ENCODE data around the gene TMEM45A.

DNA sequence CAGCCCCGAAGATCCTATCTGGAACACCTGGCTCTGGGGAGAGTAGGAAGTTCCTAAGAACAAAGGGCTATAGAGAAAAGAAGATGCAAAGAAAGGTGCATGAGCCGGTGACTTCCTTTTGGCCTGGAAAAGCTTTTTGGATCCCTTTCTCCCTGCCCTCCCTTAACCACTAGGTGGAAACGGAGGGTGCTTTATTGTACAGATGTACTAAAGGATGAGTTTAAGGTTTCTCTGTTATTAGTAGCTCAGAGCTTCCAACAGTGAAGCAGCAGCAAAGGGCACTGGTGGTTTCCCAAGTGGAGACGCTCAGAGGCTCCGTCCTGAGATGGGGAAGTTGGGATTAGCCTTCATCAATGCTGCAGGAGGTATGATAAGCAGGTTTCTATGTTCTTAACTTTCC is 111.0 kb downstream of the TMEM45A start:
- TF ChIP-seq POLR2A (IDR thresholded peaks at IDR 0.05): no peak
- TF ChIP-seq, protein P1, sequence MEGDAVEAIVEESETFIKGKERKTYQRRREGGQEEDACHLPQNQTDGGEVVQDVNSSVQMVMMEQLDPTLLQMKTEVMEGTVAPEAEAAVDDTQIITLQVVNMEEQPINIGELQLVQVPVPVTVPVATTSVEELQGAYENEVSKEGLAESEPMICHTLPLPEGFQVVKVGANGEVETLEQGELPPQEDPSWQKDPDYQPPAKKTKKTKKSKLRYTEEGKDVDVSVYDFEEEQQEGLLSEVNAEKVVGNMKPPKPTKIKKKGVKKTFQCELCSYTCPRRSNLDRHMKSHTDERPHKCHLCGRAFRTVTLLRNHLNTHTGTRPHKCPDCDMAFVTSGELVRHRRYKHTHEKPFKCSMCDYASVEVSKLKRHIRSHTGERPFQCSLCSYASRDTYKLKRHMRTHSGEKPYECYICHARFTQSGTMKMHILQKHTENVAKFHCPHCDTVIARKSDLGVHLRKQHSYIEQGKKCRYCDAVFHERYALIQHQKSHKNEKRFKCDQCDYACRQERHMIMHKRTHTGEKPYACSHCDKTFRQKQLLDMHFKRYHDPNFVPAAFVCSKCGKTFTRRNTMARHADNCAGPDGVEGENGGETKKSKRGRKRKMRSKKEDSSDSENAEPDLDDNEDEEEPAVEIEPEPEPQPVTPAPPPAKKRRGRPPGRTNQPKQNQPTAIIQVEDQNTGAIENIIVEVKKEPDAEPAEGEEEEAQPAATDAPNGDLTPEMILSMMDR (IDR thresholded peaks at IDR 0.05): peak in 1 of 5 experiments; percentile 20

All from tibial nerve (tissue), 3 donors.